Endodermal cell (in vitro differentiated cells): Measurements from ENCODE around the gene CNTROB. TPM values are rescaled to one million over a fixed set of nuclear protein-coding genes. Genes with fewer than 3 reads are reported as not detected.

Experiments used
- DNase-seq: peaks from one replicate; pipeline ENCODE4 v3.0.0-alpha.2; 2017
- H3K27ac ChIP-seq: 2 replicates; pipeline ENCODE4 v1.5.1; 2013; ENCODE audit warnings: mild to moderate bottlenecking, low read depth, low read length, moderate library complexity
- H3K27me3 ChIP-seq: 2 replicates; pipeline ENCODE4 v1.6.1; 2013; ENCODE audit warnings: mild to moderate bottlenecking, low read length, moderate library complexity; ENCODE audit not compliant: insufficient read depth, control insufficient read depth, poor library complexity, severe bottlenecking
- H3K36me3 ChIP-seq: 2 replicates; pipeline ENCODE4 v1.7.0; 2013; ENCODE audit warnings: mild to moderate bottlenecking, low read length, moderate library complexity; ENCODE audit not compliant: control insufficient read depth, insufficient read depth
- H3K4me1 ChIP-seq: one replicate; pipeline ENCODE4 v1.7.0; 2013; ENCODE audit warnings: low read length; ENCODE audit not compliant: control insufficient read depth, insufficient read depth
- H3K4me3 ChIP-seq: 2 replicates; pipeline ENCODE4 v1.5.1; 2013; ENCODE audit warnings: mild to moderate bottlenecking, low read length, moderate library complexity
- H3K9ac ChIP-seq: 2 replicates; pipeline ENCODE4 v1.6.1; 2013; ENCODE audit warnings: mild to moderate bottlenecking, low read length, moderate library complexity; ENCODE audit not compliant: poor library complexity, severe bottlenecking; ENCODE audit errors: extremely low read depth
- H3K9me3 ChIP-seq: 2 replicates; pipeline ENCODE4 v1.6.1; 2013; ENCODE audit warnings: mild to moderate bottlenecking, low read length, moderate library complexity; ENCODE audit not compliant: control insufficient read depth
- H3K27ac Mint-ChIP-seq: 2 replicates; pipeline ENCODE4 v1.8.0; 2020; ENCODE audit warnings: mixed read lengths
- H3K27me3 Mint-ChIP-seq: 2 replicates; pipeline ENCODE4 v1.8.0; 2021; ENCODE audit warnings: mild to moderate bottlenecking, mixed read lengths; ENCODE audit not compliant: insufficient read depth
- H3K36me3 Mint-ChIP-seq: 2 replicates; pipeline ENCODE4 v1.8.0; 2020; ENCODE audit warnings: low read depth, mixed read lengths
- H3K4me1 Mint-ChIP-seq: 2 replicates; pipeline ENCODE4 v1.8.0; 2020; ENCODE audit warnings: mixed read lengths
- H3K4me3 Mint-ChIP-seq: 2 replicates; pipeline ENCODE4 v1.8.0; 2020; ENCODE audit warnings: mild to moderate bottlenecking, moderate library complexity, mixed read lengths
- H3K9me3 Mint-ChIP-seq: 2 replicates; pipeline ENCODE4 v1.8.0; 2020; ENCODE audit warnings: mild to moderate bottlenecking, mixed read lengths
- WGBS, 2 experiments: methylation state at CpG; one replicate each; pipeline versions ENCODE4 v1.1.5 to v1.1.7; 2013; ENCODE audit warnings: missing lambda C conversion rate in 2 of 2, mixed read lengths in 1 of 2; ENCODE audit not compliant: insufficient coverage in 1 of 2, insufficient read length in 1 of 2; 5-methylcytosine and 5-hydroxymethylcytosine counted together
- total RNA-seq, 2 donors: library from RNA; stranded (reverse); fragmentation: NEBNext Ultra II Directional in 1 of 2; extraction: Animal tissue kit (Norgen Biotek cat#: 25700) in 1 of 2; gene quantifications; 2 replicates in 1 of 2; 3 replicates in 1 of 2; pipeline ENCODE4 v1.2.1, GENCODE V29; 2021
- TF ChIP-seq, protein P1 (sequence below): fragments of 200-600 bp; sonication (generic); conservative IDR thresholded peaks from 2 replicates; pipeline ENCODE4 v1.5.0; 2021; ENCODE audit warnings: antibody characterized with exemption, mild to moderate bottlenecking

CNTROB gene
- total RNA-seq, 2 donors from 2014 or later: 47.5 to 57.4 TPM

DNA sequence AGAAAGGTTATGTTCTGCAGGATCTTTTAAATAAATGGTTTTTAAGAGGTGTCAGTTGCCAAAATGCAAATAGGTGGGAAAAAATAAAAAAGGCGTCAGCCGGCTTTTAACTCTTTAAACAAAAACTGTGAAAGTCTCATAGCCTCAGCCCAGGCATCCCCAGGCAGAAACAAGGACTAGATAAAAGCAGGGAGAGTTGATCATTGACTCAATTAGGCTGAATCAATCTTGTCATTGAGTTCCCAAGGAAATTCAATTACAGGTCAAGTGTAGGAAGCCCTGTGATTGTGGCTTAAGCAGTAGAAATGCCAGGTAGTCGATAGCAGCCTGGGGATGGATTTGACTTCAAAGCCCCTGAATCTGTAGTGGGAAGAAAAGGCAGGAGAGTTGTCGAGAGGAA lies 39.6 kb downstream of the CNTROB start:
- no peak overlapping the region for H3K27ac ChIP-seq
- TF ChIP-seq, protein P1, sequence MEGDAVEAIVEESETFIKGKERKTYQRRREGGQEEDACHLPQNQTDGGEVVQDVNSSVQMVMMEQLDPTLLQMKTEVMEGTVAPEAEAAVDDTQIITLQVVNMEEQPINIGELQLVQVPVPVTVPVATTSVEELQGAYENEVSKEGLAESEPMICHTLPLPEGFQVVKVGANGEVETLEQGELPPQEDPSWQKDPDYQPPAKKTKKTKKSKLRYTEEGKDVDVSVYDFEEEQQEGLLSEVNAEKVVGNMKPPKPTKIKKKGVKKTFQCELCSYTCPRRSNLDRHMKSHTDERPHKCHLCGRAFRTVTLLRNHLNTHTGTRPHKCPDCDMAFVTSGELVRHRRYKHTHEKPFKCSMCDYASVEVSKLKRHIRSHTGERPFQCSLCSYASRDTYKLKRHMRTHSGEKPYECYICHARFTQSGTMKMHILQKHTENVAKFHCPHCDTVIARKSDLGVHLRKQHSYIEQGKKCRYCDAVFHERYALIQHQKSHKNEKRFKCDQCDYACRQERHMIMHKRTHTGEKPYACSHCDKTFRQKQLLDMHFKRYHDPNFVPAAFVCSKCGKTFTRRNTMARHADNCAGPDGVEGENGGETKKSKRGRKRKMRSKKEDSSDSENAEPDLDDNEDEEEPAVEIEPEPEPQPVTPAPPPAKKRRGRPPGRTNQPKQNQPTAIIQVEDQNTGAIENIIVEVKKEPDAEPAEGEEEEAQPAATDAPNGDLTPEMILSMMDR: no peak
- H3K27me3 ChIP-seq: no peaks in the 10 kb centered on the region
- no peaks in the 10 kb centered on the region for H3K36me3 ChIP-seq
- H3K27ac Mint-ChIP-seq: peak overlapping the region; percentile 96
- H3K4me1 ChIP-seq: no peaks in the 10 kb centered on the region
- peaks cover 35% of the 10 kb centered on the region for H3K9me3 Mint-ChIP-seq
- peak; percentile 83 for DNase-seq
- H3K4me1 Mint-ChIP-seq: peaks cover 10% of the 10 kb centered on the region
- H3K27me3 Mint-ChIP-seq: no peaks in the 10 kb centered on the region
- H3K4me3 Mint-ChIP-seq: peak overlapping the region; percentile 31
- 43 to 66% methylated on average over 3 to 4 of the region's 4 CpGs for WGBS, 2 experiments
- H3K9ac ChIP-seq: peak overlapping the region; percentile 16
- peaks cover 15% of the 10 kb centered on the region for H3K36me3 Mint-ChIP-seq
- H3K4me3 ChIP-seq: peak overlapping the region; percentile 53
- peaks cover 29% of the 10 kb centered on the region for H3K9me3 ChIP-seq

DNA sequence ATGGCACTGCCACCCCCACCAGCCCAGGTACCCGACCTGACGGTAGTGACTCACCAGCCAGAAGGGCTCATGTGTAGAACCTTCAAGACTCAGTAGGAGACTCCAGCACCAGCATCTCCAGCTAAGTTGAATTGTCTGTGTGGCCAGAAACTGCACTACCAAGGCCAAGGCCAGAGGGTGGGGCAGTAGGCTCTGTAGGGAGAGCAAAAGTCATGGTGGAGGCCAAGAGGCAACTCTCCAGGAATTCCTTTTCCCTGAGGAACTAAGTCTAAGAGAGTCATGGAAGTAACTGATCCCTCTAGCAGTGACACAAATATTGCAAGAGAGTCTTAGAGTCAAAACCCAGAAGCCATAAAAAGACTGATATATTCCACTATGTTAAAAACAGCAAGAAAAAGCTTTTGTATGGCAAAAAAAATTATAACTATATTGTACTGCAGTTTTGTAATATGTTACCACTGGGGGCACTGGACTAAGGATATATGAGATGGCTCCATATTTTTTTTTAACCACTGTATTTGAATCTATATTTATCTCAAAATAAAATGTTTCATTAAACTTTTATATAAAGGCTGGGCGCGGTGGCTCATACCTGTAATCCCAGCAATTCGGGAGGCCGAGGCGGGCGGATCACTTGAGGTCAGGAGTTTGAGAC lies 40.3 kb downstream of the CNTROB start:
- Mint-ChIP-seq H3K36me3 (peaks cover 15% of the 10 kb centered on the region), H3K9me3 (peaks cover 40% of the 10 kb centered on the region)

DNA sequence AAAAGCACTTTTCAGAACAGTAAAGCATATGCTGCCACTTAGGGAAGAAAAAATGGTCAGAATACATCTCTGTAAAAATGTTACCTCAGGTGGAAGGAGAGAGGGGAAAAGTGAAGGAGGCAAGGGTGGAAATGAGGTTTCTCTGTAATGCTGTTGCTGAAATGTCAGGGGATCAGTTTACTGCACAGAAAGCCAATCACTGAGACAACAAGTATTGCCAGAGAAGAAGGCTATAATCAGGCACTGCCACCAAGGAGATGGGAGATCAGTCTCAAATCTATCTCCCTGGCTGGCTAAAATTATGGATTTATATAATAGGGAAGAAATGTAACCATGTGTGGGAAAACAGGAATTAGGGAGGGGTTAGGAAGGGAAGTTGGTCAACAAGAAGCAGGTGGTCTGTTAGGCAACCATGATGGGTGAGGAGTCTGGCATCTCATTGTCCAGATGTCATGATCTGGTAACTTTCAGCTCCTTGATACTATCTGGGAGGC lies 42.7 kb downstream of the CNTROB start:
- peaks cover 14% of the 10 kb centered on the region for H3K4me1 Mint-ChIP-seq
- no peaks in the 10 kb centered on the region for H3K27me3 Mint-ChIP-seq
- no peak overlapping the region for H3K4me3 Mint-ChIP-seq
- peaks cover 41% of the 10 kb centered on the region for H3K9me3 Mint-ChIP-seq
- TF ChIP-seq, protein P1: no peak
- DNase-seq: no peak
- Histone ChIP-seq H3K27ac (no peak overlapping the region), H3K4me3 (peak overlapping the region; percentile 68), H3K36me3 (no peaks in the 10 kb centered on the region), H3K9ac (no peak overlapping the region), H3K27me3 (no peaks in the 10 kb centered on the region), H3K9me3 (peaks cover 29% of the 10 kb centered on the region), H3K4me1 (no peaks in the 10 kb centered on the region)
- H3K27ac Mint-ChIP-seq: no peak overlapping the region
- peaks cover 11% of the 10 kb centered on the region for H3K36me3 Mint-ChIP-seq

More for the DNA sequence above, 40.3 kb downstream of the CNTROB start:
- DNase-seq: no peak
- H3K9ac ChIP-seq: no peak overlapping the region
- peaks cover 10% of the 10 kb centered on the region for H3K4me1 Mint-ChIP-seq
- WGBS, 2 experiments: 80 to 89% methylated on average over 1 to 8 of the region's 8 CpGs
- peak overlapping the region; percentile 96 for H3K27ac Mint-ChIP-seq
- H3K27me3 Mint-ChIP-seq: no peaks in the 10 kb centered on the region
- no peaks in the 10 kb centered on the region for H3K4me1 ChIP-seq
- H3K9me3 ChIP-seq: peaks cover 29% of the 10 kb centered on the region
- no peaks in the 10 kb centered on the region for H3K36me3 ChIP-seq
- peak overlapping the region; percentile 31 for H3K4me3 Mint-ChIP-seq
- no peaks in the 10 kb centered on the region for H3K27me3 ChIP-seq
- no peak overlapping the region for H3K27ac ChIP-seq
- TF ChIP-seq, protein P1: peak; percentile 60
- H3K4me3 ChIP-seq: peak overlapping the region; percentile 53
